K562 (cell line): ENCODE measurements around the gene CSRNP3. TPM values are rescaled to one million over a fixed set of nuclear protein-coding genes. Genes with fewer than 3 reads are reported as not detected.
A peak's percentile ranks its signal among the peaks of the same experiment; 100 is the strongest.

ENCODE experiments used
- ATAC-seq: fragments of 200-7000 bp; cut with Tn5 transposase; 3 replicates; pipeline ENCODE4 v1.9.1; 2020; ENCODE audit warnings: moderate library complexity
- BruUV-seq: library from RNA; stranded (reverse); fragments of 400-500 nt; replicated peaks from 2 replicates; lab custom pipeline; 2021; lab: Mats Ljungman, UMichigan
- CTCF ChIA-PET: fragments of 300-600 bp; formaldehyde crosslinking; extraction: SDS; loops from one replicate; lab custom pipeline; 2021; ENCODE audit warnings: low intra/inter-chr PET ratio; lab: Yijun Ruan, JAX
- POLR2A ChIA-PET: fragments of 300-600, 350-650 bp; sonication (Branson Sonifier 250); formaldehyde crosslinking; extraction: SDS; loops from one replicate; lab custom pipeline; 2021; ENCODE audit warnings: antibody characterized with exemption, inconsistent platforms; lab: Yijun Ruan, JAX
- DNase-seq, 4 experiments: peaks; one replicate each; pipeline versions ENCODE4 v3.0.0 to v3.0.0-alpha.2; 2011 to 2018; ENCODE audit warnings: low spot score in 3 of 4, mixed read lengths in 3 of 4; ENCODE audit errors: extremely low read depth in 1 of 4
- FAIRE-seq: peaks from 2 replicates; lab custom pipeline; 2011; peaks lifted over from hg19 to GRCh38; lab: Jason Lieb, UNC
- H2AFZ ChIP-seq: 2 replicates; pipeline ENCODE4 v1.6.0; 2011; ENCODE audit warnings: low read depth, low read length, control low read depth, inconsistent platforms
- H3K27ac ChIP-seq: fragments of 200-600 bp; 3 replicates; pipeline ENCODE4 v1.8.0; 2011; ENCODE audit warnings: low read depth, mild to moderate bottlenecking, control low read depth, inconsistent platforms, low read length, moderate library complexity, mixed read lengths; ENCODE audit errors: extremely low read depth
- H3K27me3 ChIP-seq, 2 experiments: fragments of 300-600 bp in 1 of 2; 2 replicates in 1 of 2; 3 replicates in 1 of 2; pipeline versions ENCODE4 v1.6.0 to v1.8.0; 2011; ENCODE audit warnings: inconsistent platforms in 2 of 2, low read length in 2 of 2, mild to moderate bottlenecking in 1 of 2, mixed read lengths in 1 of 2, moderate library complexity in 1 of 2; ENCODE audit not compliant: control insufficient read depth in 2 of 2, insufficient read depth in 2 of 2
- H3K36me3 ChIP-seq: fragments of 300-600 bp; 3 replicates; pipeline ENCODE4 v1.8.0; 2011; ENCODE audit warnings: mild to moderate bottlenecking, low read length, inconsistent platforms; ENCODE audit not compliant: control insufficient read depth, insufficient read depth
- H3K4me1 ChIP-seq, 2 experiments: fragments of 200-600 bp in 1 of 2; replicated peaks in 1 of 2; 2 replicates in 1 of 2; 3 replicates in 1 of 2; pipeline versions ENCODE4 v1.5.1 to v1.8.0; 2011; ENCODE audit warnings: inconsistent platforms in 2 of 2, low read length in 2 of 2, mild to moderate bottlenecking in 1 of 2, mixed read lengths in 1 of 2, moderate library complexity in 1 of 2; ENCODE audit not compliant: control insufficient read depth in 2 of 2, insufficient read depth in 2 of 2
- H3K4me2 ChIP-seq: 2 replicates; pipeline ENCODE4 v1.6.1; 2011; ENCODE audit warnings: low read length, control low read depth, inconsistent platforms, mixed read lengths; ENCODE audit not compliant: insufficient read depth
- H3K4me3 ChIP-seq: fragments of 200-600 bp; sonication (generic), shearing (Covaris generic); 2 replicates; pipeline ENCODE4 v1.5.1; 2016; ENCODE audit warnings: control low read depth, inconsistent platforms
- H3K79me2 ChIP-seq: fragments of 200-600 bp; 3 replicates; pipeline ENCODE4 v1.8.0; 2011; ENCODE audit warnings: low read length, inconsistent platforms; ENCODE audit not compliant: control insufficient read depth, insufficient read depth
- H3K9ac ChIP-seq, 2 experiments: 2 replicates each; pipeline versions ENCODE4 v1.6.0 to v1.6.1; 2011; ENCODE audit warnings: low read depth in 2 of 2, low read length in 2 of 2, control low read depth in 1 of 2, inconsistent platforms in 1 of 2, mild to moderate bottlenecking in 1 of 2, mixed read lengths in 1 of 2; ENCODE audit not compliant: insufficient read depth in 1 of 2
- H3K9me1 ChIP-seq: one replicate; pipeline ENCODE4 v1.6.0; 2011; ENCODE audit warnings: inconsistent platforms, mild to moderate bottlenecking, low read length, moderate library complexity; ENCODE audit not compliant: control insufficient read depth, insufficient read depth
- H3K9me3 ChIP-seq: replicated peaks from 2 replicates; pipeline ENCODE4 v1.5.1; 2011; ENCODE audit warnings: low read depth, low read length, inconsistent platforms; ENCODE audit not compliant: control insufficient read depth, insufficient read depth
- H4K20me1 ChIP-seq: replicated peaks from 2 replicates; pipeline ENCODE4 v1.6.1; 2011; ENCODE audit warnings: low read length, inconsistent platforms, mixed read lengths; ENCODE audit not compliant: control insufficient read depth, insufficient read depth
- BCOR ChIP-seq: fragments of 450-650 bp; IDR thresholded peaks from 2 replicates; pipeline ENCODE4 v1.6.1; 2016
- BHLHE40 ChIP-seq: IDR thresholded peaks from 2 replicates; pipeline ENCODE4 v1.6.1; 2011; ENCODE audit warnings: low read length, improper control_type of control experiment
- MTF1 ChIP-seq: fragments of 250-450 bp; sonication (Bioruptor Pico); IDR thresholded peaks from 2 replicates; pipeline ENCODE4 v1.9.0; 2021; ENCODE audit warnings: moderate library complexity, mild to moderate bottlenecking, inconsistent platforms, borderline replicate concordance
- NEUROD1 ChIP-seq: fragments of 150-350 bp; IDR thresholded peaks from 2 replicates; pipeline ENCODE4 v1.6.1; 2014; ENCODE audit warnings: borderline replicate concordance, low read length, low read depth; ENCODE audit not compliant: partially characterized antibody
- ZNF316 ChIP-seq: fragments of 450-650 bp; IDR thresholded peaks from 2 replicates; pipeline ENCODE4 v1.6.1; 2016
- WGBS: fragments of 100-300 bp; shearing (Covaris generic); methylation state at CpG from one replicate; pipeline ENCODE4 v1.1.6; 2016; ENCODE audit warnings: low coverage, mixed read lengths; ENCODE audit not compliant: insufficient coverage; ENCODE audit errors: missing lambda C conversion rate; 5-methylcytosine and 5-hydroxymethylcytosine counted together
- in situ Hi-C: fragments of 300-500 bp; cut with MboI; formaldehyde crosslinking; loops from 4 replicates; pipeline ENCODE4 v1.15.0; 2018; ENCODE audit warnings: inconsistent platforms, mixed read lengths
- intact Hi-C: fragments of 100-400 bp; cut with micrococcal nuclease; formaldehyde crosslinking; loops from 2 replicates; pipeline ENCODE4 v1.14.2; 2022
- polyA plus RNA-seq, 8 experiments: library from polyadenylated mRNA; depleted of rRNA in 4 of 8; stranded (reverse) in 5 of 8; unstranded in 3 of 8; fragments of >200 nt; fragmentation: Nextera tagmentation in 2 of 8; fragmentation: Illumina TruSeq in 1 of 8; extraction: Ambion mirVana in 2 of 8; extraction: Trizol in 1 of 8; gene quantifications; 2 replicates each; pipeline versions ENCODE4 v1.2.1 to v1.2.3, GENCODE V29; 2011 to 2014; ENCODE audit warnings: inconsistent platforms in 1 of 8, missing spikeins in 1 of 8
- total RNA-seq, 7 experiments: library from RNA; depleted of rRNA in 6 of 7; stranded (reverse); fragments of >200 nt in 6 of 7; fragmentation: Illumina TruSeq in 2 of 7; extraction: Trizol in 2 of 7; gene quantifications; 2 replicates each; pipeline versions ENCODE4 v1.2.1 to v1.2.3, GENCODE V29; 2011 to 2021; ENCODE audit warnings: low replicate concordance in 1 of 7

Gene CSRNP3
- total and polyA plus RNA-seq, 9 of the 15 experiments (the other 6 are each of a cell fraction or from before 2014, with no cell fraction given): not detected

- no TSS peak for BruUV-seq
- ChIA-PET POLR2A (no interaction called here), CTCF (no interaction called here)
- Histone ChIP-seq H3K4me3 (no peak overlapping the region), H3K27ac (no peak overlapping the region), H2AFZ (no peak overlapping the region), H3K9ac (no peak overlapping the region), H3K9me1 (no peaks in the 10 kb centered on the region), H3K4me2 (no peak overlapping the region), H3K27me3 (no peaks in the 10 kb centered on the region), H3K79me2 (no peaks in the 10 kb centered on the region), H4K20me1 (no peaks in the 10 kb centered on the region), H3K9me3 (no peaks in the 10 kb centered on the region), H3K36me3 (no peaks in the 10 kb centered on the region), H3K4me1 (no peaks in the 10 kb centered on the region)
- intact Hi-C loops (no loop called here), in situ Hi-C loops (no loop called here)
- no peak for DNase-seq
- WGBS: 0% methylated on average over 3 of the region's 3 CpGs
- TF ChIP-seq BCOR (no peak), BHLHE40 (no peak), NEUROD1 (no peak)
- no peak for FAIRE-seq
- no peak for ATAC-seq
Observed at GRCh38 chr2:165582409-165582808, 112.9 kb downstream of the CSRNP3 start.

GRCh38 chr2:165582863-165583506 is 113.5 kb downstream of the CSRNP3 start:
- no peak for FAIRE-seq
- H3K4me2 ChIP-seq: no peak overlapping the region
- POLR2A ChIA-PET: no interaction called here
- intact Hi-C loops (no loop called here), in situ Hi-C loops (no loop called here)
- no peaks in the 10 kb centered on the region for H3K79me2 ChIP-seq
- no peak for DNase-seq
- H3K4me1 ChIP-seq: no peaks in the 10 kb centered on the region
- no peak overlapping the region for H3K9ac ChIP-seq
- 0% methylated on average over 1 of the region's 1 CpG for WGBS
- no peaks in the 10 kb centered on the region for H3K27me3 ChIP-seq
- H3K9me3 ChIP-seq: no peaks in the 10 kb centered on the region
- H3K27ac ChIP-seq: no peak overlapping the region
- no peak overlapping the region for H2AFZ ChIP-seq
- no peak overlapping the region for H3K4me3 ChIP-seq
- CTCF ChIA-PET: no interaction called here
- H3K36me3 ChIP-seq: no peaks in the 10 kb centered on the region
- H3K9me1 ChIP-seq: no peaks in the 10 kb centered on the region
- no peaks in the 10 kb centered on the region for H4K20me1 ChIP-seq
- ATAC-seq: no peak
- BruUV-seq: no TSS peak
- TF ChIP-seq ZNF316 (peak; percentile 18; the same call in 1 of the 2 replicates), MTF1 (no peak)
